Measurements from ENCODE around the gene ITPRID2.

Gene ITPRID2

DNA sequence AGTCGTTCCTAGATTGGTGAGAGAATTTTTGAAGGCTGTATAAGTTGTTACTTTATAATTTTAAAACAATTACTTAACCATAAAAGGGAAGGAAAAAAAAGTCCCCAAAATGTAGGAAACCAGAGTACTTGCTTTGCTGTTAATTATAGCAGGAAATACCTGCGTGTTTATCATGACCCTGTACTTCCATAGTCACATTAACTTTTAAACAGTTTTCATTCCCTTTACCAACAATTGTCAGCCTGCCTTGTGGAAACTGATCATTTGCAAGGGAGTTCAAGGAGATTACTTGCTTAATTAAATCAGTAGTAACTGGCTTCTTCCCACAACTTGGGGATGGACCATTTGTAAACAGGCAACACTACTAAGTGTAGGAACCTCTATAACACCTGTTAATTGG, 6.4 kb upstream of the ITPRID2 start:
- H3K9me3 ChIP-seq (ENCODE audit: low read depth, low read length) = no peaks in the 10 kb centered on the region
- H3K4me3 ChIP-seq = no peak overlapping the region
- no peak for TF ChIP-seq FOXP2 (optimal IDR thresholded peaks at IDR 0.05; ENCODE audit: control extremely low read depth, extremely low read length, insufficient read depth)
- no peak for TF ChIP-seq EZH2 (IDR thresholded peaks at IDR 0.05)
- no peak for TF ChIP-seq POLR2AphosphoS5 (IDR thresholded peaks at IDR 0.05; ENCODE audit: borderline replicate concordance, low read depth, low read length)
- no peaks in the 10 kb centered on the region for H3K36me3 ChIP-seq (ENCODE audit: insufficient read depth, low read length)
- no peak overlapping the region for H3K9ac ChIP-seq (ENCODE audit: insufficient read length)
- DNase-seq (ENCODE audit: low read depth, low spot score) = no peak
- no peak overlapping the region for H3K27ac ChIP-seq

DNA sequence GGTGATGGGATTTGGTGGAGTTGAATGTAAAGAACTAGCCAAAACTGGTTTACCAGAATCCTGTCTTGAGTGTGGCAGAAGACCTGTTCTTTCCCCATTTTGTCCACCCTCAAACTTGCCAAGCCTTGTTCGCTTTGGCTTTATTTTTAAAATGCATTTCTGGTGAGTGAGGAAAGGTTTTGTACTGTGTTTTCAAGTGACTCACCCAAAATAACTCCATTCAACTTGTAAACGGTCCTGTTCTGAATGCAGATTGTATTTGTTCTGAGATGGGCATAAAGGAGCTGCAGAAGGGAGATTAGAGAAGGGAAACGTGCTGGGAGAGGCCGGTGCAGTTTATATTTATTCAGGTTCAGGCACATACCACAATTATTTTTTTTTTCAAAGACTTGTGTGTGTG, 5.3 kb upstream of the ITPRID2 start:
- no peaks in the 10 kb centered on the region for H3K36me3 ChIP-seq (ENCODE audit: insufficient read depth, low read length)
- H3K27ac ChIP-seq = no peak overlapping the region
- no peak overlapping the region for H3K4me3 ChIP-seq
- no peak overlapping the region for H3K9ac ChIP-seq (ENCODE audit: insufficient read length)
- TF ChIP-seq POLR2AphosphoS5 (IDR thresholded peaks at IDR 0.05; ENCODE audit: borderline replicate concordance, low read depth, low read length) = no peak
- no peak for TF ChIP-seq FOXP2 (optimal IDR thresholded peaks at IDR 0.05; ENCODE audit: control extremely low read depth, extremely low read length, insufficient read depth)
- TF ChIP-seq EZH2 (IDR thresholded peaks at IDR 0.05) = no peak
- no peaks in the 10 kb centered on the region for H3K9me3 ChIP-seq (ENCODE audit: low read depth, low read length)
- DNase-seq (ENCODE audit: low read depth, low spot score) = no peak

DNA sequence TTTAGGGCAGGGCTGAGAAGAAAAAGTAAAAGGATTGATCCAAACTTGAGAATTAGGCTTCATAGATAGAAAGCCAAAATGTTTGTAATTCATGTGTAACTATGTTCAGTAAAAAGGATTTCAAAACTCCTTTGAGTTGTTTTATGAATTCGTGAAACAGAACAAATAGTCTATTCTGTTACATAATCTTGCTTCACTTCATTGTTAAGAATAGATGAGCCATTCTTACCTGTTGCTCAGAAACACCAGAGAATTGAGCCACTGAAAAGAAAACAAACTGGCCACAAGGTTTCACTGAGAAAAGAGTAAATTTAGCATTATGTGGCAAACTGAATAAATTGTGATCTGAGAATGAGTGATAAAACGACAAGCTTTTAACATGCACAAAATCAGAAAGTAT, 4.5 kb upstream of the ITPRID2 start:
- H3K4me3 ChIP-seq = no peak overlapping the region
- H3K9me3 ChIP-seq (ENCODE audit: low read depth, low read length) = no peaks in the 10 kb centered on the region
- H3K27ac ChIP-seq = no peak overlapping the region
- no peak for DNase-seq (ENCODE audit: low read depth, low spot score)
- no peaks in the 10 kb centered on the region for H3K36me3 ChIP-seq (ENCODE audit: insufficient read depth, low read length)
- TF ChIP-seq FOXP2 (optimal IDR thresholded peaks at IDR 0.05; ENCODE audit: control extremely low read depth, extremely low read length, insufficient read depth) = no peak
- TF ChIP-seq EZH2 (IDR thresholded peaks at IDR 0.05) = no peak
- TF ChIP-seq POLR2AphosphoS5 (IDR thresholded peaks at IDR 0.05; ENCODE audit: borderline replicate concordance, low read depth, low read length) = no peak
- no peak overlapping the region for H3K9ac ChIP-seq (ENCODE audit: insufficient read length)

DNA sequence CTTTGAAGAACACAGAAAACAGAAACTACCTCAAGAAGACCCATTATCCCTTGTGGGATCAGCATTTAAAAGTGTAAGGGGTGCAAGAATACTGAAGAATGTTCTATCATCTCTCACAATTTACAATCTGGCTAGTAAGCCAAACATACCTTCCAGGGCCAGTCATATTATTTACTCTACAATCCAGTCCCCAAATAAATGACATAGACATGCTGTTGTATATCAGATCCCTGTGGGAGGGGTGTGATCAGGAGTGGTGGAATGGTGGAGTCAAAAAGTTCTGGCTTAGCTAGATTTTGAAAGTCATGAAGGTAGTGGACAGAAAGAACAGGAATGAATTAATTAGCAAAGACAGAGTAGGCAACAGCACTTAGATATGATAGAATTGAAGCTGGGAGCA, 1.8 kb upstream of the ITPRID2 start:
- Histone ChIP-seq H3K9ac (ENCODE audit: insufficient read length) (no peak overlapping the region), H3K27ac (no peak overlapping the region), H3K4me3 (no peak overlapping the region), H3K36me3 (ENCODE audit: insufficient read depth, low read length) (0 out of 2 replicates have a peak, but pooled peaks cover 12% of the 10 kb centered on the region), H3K9me3 (ENCODE audit: low read depth, low read length) (no peaks in the 10 kb centered on the region)
- DNase-seq (ENCODE audit: low read depth, low spot score) = no peak
- no peak for TF ChIP-seq POLR2AphosphoS5 (IDR thresholded peaks at IDR 0.05; ENCODE audit: borderline replicate concordance, low read depth, low read length)
- no peak for TF ChIP-seq EZH2 (IDR thresholded peaks at IDR 0.05)
- TF ChIP-seq FOXP2 (optimal IDR thresholded peaks at IDR 0.05; ENCODE audit: control extremely low read depth, extremely low read length, insufficient read depth) = no peak

DNA sequence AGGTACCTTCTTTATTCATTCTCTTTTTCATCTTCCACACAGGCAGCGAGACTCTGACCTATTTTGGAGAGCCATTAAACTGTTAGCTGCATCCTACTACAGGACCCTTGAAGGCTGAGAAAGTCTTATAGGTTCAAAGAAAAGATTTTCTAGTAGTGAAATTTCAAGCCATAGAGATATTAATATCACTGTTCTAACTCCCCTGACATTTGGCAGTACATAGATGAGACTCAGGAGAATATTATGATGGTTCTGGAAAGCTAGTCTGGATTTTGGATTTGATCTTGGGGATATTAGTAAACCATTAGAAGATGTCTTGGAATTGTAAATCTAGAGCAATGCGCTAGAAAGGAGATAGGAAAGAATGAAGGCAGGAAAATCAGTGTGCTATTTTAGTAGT, 1.3 kb upstream of the ITPRID2 start:
- Histone ChIP-seq H3K4me3 (no peak overlapping the region), H3K36me3 (ENCODE audit: insufficient read depth, low read length) (0 out of 2 replicates have a peak, but pooled peaks cover 12% of the 10 kb centered on the region), H3K9ac (ENCODE audit: insufficient read length) (no peak overlapping the region), H3K27ac (0 out of 2 replicates have a peak overlapping the region, but pooled peaks have one; percentile 59), H3K9me3 (ENCODE audit: low read depth, low read length) (no peaks in the 10 kb centered on the region)
- DNase-seq (ENCODE audit: low read depth, low spot score) = no peak
- TF ChIP-seq POLR2AphosphoS5 (IDR thresholded peaks at IDR 0.05; ENCODE audit: borderline replicate concordance, low read depth, low read length) (no peak), EZH2 (IDR thresholded peaks at IDR 0.05) (no peak), FOXP2 (optimal IDR thresholded peaks at IDR 0.05; ENCODE audit: control extremely low read depth, extremely low read length, insufficient read depth) (no peak)

DNA sequence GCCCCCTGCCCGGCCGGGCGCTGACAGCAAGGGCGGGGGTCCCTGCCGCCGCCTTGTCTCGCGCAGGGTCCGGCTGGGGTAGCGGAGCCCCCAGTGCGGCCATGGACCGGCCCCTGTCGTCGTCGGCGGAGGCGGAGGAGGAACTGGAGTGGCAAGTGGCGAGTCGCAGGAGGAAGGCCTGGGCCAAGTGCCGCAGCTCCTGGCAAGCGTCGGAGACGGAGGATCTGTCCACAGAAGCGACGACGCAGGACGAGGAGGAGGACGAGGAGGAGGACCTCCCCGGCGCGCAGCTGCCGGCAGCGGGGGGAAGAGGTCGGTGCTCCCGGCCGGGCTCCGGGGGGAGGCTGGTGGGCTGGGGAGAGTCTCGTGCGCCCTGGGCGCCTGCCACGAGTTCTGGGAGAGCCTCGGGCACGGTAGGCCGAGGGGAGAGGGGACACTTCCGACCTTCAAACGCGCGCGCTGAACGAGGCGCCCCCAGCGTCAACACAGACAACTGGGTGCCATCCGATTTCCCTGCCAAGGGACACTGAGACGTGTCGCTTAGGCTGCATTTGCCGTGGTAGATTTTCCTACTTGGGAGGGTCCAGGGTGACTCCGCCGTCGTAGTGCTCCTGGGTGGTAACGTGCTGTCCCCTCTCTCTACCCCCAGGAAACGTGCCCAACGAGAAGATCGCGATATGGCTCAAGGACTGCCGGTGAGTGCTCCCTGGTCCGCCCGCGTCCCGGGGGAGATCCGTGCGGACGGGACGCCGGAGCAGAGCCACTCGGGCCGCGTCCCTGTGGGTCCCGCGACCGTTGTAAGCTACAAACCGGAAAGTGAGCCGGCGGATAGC, 652 bp downstream of the ITPRID2 start:
- 0 out of 2 replicates have a peak overlapping the region, but pooled peaks have one; percentile 19 for H3K27ac ChIP-seq
- TF ChIP-seq EZH2 (IDR thresholded peaks at IDR 0.05) = no peak
- peak; percentile 30; the same call in 1 of the 2 replicates for TF ChIP-seq POLR2AphosphoS5 (IDR thresholded peaks at IDR 0.05; ENCODE audit: borderline replicate concordance, low read depth, low read length)

DNA sequence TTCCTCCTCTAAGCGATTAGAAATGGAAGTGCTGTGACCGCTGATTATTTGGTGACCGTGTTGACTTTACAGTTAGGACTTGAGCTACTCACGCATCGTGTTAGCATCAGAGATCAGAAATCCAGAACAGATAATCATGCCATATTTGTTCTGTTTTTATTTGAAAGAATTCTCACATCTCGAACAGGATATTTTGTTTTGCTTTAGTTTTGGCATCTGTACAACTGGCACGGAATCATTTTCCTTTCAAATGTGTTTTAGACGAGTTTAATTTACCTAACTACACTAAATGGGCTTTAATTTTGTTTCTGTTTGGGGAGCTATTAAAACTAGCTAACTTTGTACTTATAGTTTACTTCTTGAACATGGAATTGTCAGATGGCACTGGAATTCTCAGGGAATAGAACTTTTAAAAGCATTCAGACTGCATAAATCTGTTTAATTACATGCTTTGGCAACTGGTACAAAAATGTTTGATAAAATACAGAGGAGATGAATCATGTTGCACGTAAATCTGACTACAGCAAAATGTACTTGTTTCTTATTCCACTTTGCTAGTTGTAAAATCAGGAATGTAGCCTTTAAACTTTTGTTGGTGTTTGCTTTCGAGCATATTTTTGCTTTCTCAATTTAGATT, 1.4 kb downstream of the ITPRID2 start:
- no peaks in the 10 kb centered on the region for H3K9me3 ChIP-seq (ENCODE audit: low read depth, low read length)
- H3K9ac ChIP-seq (ENCODE audit: insufficient read length) = peak overlapping the region; percentile 76
- no peak for DNase-seq (ENCODE audit: low read depth, low spot score)
- TF ChIP-seq EZH2 (IDR thresholded peaks at IDR 0.05) = no peak
- 0 out of 2 replicates have a peak overlapping the region, but pooled peaks have one; percentile 19 for H3K27ac ChIP-seq
- peaks cover 19% of the 10 kb centered on the region for H3K36me3 ChIP-seq (ENCODE audit: insufficient read depth, low read length)
- peak overlapping the region; percentile 96 for H3K4me3 ChIP-seq

More for the DNA sequence above, 652 bp downstream of the ITPRID2 start:
- Histone ChIP-seq H3K9ac (ENCODE audit: insufficient read length) (peak overlapping the region; percentile 76), H3K4me3 (peak overlapping the region; percentile 96), H3K9me3 (ENCODE audit: low read depth, low read length) (no peaks in the 10 kb centered on the region), H3K36me3 (ENCODE audit: insufficient read depth, low read length) (peaks cover 18% of the 10 kb centered on the region)
- no peak for DNase-seq (ENCODE audit: low read depth, low spot score)

DNA sequence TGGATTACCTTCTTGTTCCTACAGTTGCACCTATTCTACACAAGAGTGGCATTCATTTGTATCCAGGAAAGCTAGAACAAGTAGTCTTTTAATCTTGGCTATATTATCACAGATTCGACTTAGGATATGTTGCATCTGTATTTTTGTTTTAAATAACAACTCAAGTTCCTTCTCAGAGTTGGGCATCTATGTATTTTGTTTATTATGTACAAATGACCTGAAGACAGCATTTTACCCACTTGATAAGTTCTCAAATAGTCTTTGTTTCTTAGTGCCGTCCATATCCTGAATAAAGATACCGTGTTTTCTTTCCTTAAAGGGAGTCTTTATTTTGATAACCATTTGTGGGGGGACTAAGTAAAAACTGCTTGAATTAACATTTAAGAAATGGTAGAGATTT, 2.9 kb downstream of the ITPRID2 start:
- Histone ChIP-seq H3K27ac (no peak overlapping the region), H3K36me3 (ENCODE audit: insufficient read depth, low read length) (peaks cover 29% of the 10 kb centered on the region), H3K4me3 (peak overlapping the region; percentile 96), H3K9me3 (ENCODE audit: low read depth, low read length) (no peaks in the 10 kb centered on the region), H3K9ac (ENCODE audit: insufficient read length) (no peak overlapping the region)
- DNase-seq (ENCODE audit: low read depth, low spot score) = no peak
- no peak for TF ChIP-seq FOXP2 (optimal IDR thresholded peaks at IDR 0.05; ENCODE audit: control extremely low read depth, extremely low read length, insufficient read depth)
